Measurements from ENCODE around the gene DHRS4.
"Not testable (repeated sequence)": the region's sequence is repeated elsewhere in the genome, so short reads cannot be mapped to it uniquely, and the experiment has no call there.

DHRS4 gene

GRCh38 chr14:24011051-24011450, 57.5 kb downstream of the DHRS4 start:
- no peak for DNase-seq (ENCODE audit: low read depth in 1 of 2, low spot score in 1 of 2)

GRCh38 chr14:24012726-24013273, 59.2 kb downstream of the DHRS4 start:
- H3K27ac ChIP-seq (replicated peaks); DNase-seq (ENCODE audit: low read depth in 1 of 2, low spot score in 1 of 2); H3K4me3 ChIP-seq (replicated peaks; ENCODE audit: insufficient read depth, low read length); H3K27me3 ChIP-seq (ENCODE audit: insufficient read depth, poor library complexity, severe bottlenecking): not testable (repeated sequence)

More at GRCh38 chr14:24011051-24011450, 57.5 kb downstream of the DHRS4 start:
- H3K4me3 ChIP-seq (replicated peaks; ENCODE audit: insufficient read depth, low read length), result no peak overlapping the region
- H3K27me3 ChIP-seq (ENCODE audit: insufficient read depth, poor library complexity, severe bottlenecking), result no peaks in the 10 kb centered on the region
- no peak overlapping the region for H3K27ac ChIP-seq (replicated peaks)
- TF ChIP-seq CTCF (IDR thresholded peaks at IDR 0.05; ENCODE audit: insufficient read depth, low read length) (no peak), POLR2AphosphoS5 (IDR thresholded peaks at IDR 0.05; ENCODE audit: low read depth) (no peak), GABPA (IDR thresholded peaks at IDR 0.05; ENCODE audit: low read depth) (no peak), SPI1 (IDR thresholded peaks at IDR 0.05; ENCODE audit: borderline replicate concordance, low read depth) (no peak)
- TF ChIP-seq, protein P1, sequence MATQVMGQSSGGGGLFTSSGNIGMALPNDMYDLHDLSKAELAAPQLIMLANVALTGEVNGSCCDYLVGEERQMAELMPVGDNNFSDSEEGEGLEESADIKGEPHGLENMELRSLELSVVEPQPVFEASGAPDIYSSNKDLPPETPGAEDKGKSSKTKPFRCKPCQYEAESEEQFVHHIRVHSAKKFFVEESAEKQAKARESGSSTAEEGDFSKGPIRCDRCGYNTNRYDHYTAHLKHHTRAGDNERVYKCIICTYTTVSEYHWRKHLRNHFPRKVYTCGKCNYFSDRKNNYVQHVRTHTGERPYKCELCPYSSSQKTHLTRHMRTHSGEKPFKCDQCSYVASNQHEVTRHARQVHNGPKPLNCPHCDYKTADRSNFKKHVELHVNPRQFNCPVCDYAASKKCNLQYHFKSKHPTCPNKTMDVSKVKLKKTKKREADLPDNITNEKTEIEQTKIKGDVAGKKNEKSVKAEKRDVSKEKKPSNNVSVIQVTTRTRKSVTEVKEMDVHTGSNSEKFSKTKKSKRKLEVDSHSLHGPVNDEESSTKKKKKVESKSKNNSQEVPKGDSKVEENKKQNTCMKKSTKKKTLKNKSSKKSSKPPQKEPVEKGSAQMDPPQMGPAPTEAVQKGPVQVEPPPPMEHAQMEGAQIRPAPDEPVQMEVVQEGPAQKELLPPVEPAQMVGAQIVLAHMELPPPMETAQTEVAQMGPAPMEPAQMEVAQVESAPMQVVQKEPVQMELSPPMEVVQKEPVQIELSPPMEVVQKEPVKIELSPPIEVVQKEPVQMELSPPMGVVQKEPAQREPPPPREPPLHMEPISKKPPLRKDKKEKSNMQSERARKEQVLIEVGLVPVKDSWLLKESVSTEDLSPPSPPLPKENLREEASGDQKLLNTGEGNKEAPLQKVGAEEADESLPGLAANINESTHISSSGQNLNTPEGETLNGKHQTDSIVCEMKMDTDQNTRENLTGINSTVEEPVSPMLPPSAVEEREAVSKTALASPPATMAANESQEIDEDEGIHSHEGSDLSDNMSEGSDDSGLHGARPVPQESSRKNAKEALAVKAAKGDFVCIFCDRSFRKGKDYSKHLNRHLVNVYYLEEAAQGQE (IDR thresholded peaks at IDR 0.05; ENCODE audit: insufficient replicate concordance, low read depth), result no peak

DNA sequence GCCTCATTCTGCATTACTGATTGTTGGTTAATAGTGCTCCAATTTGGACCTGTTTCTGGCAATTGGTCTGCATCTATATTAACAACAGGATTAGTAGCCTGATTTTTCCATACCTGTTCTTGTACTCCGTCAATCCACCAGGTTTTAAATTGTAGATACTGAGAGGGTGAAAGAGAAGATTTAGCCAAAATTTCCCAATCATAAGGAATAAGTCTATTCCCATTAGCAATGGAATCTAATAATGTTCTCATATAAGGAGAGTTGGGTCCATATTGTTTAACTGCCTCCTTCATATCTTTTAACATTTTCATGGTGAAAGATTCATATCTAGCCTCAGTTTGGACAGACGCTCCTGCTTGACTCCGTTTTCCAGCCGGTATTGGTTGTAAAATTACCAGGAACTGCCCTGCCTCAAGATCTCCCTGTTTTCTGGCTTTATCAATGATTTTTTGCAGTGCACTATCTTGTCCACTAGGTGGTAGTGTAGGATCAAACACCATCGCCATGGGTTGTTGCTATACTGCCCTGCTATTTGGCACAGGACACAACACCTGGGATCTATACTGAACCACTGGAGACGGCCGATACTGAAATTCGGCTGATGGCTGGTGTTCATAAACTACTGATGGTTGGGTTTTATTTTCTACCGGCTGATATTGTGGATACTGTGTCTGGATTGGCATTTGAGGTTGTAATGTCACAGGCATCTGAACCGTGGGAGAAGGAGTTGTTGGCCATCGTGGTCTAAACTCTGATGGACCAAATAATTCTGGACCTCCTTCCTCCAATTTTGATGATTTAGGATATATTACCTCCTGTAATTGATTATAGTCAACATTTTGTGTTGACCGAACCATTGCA, 60.3 kb downstream of the DHRS4 start:
- H3K27ac ChIP-seq (replicated peaks), result no peak overlapping the region
- H3K27me3 ChIP-seq (ENCODE audit: insufficient read depth, poor library complexity, severe bottlenecking), result no peaks in the 10 kb centered on the region
- H3K4me3 ChIP-seq (replicated peaks; ENCODE audit: insufficient read depth, low read length), result no peak overlapping the region
- TF ChIP-seq GABPA (IDR thresholded peaks at IDR 0.05; ENCODE audit: low read depth), result no peak
- peak; percentile 88 for TF ChIP-seq CTCF (IDR thresholded peaks at IDR 0.05; ENCODE audit: insufficient read depth, low read length)
- 0 out of 2 replicates have a peak, but pooled peaks have one; percentile 1 for TF ChIP-seq SPI1 (IDR thresholded peaks at IDR 0.05; ENCODE audit: borderline replicate concordance, low read depth)
- DNase-seq (ENCODE audit: low read depth in 1 of 2, low spot score in 1 of 2), result peak; percentile 63 to 70

- H3K4me3 ChIP-seq (replicated peaks; ENCODE audit: insufficient read depth, low read length); H3K27me3 ChIP-seq (ENCODE audit: insufficient read depth, poor library complexity, severe bottlenecking); DNase-seq (ENCODE audit: low read depth in 1 of 2, low spot score in 1 of 2); H3K27ac ChIP-seq (replicated peaks): not testable (repeated sequence)
Observed at GRCh38 chr14:24015745-24016144, 62.2 kb downstream of the DHRS4 start.

Data from HL-60 (cell line).